Activated CD4-positive, alpha-beta memory T cell treated with anti-CD3 and anti-CD28 coated beads for 36 hours (primary cell): Measurements from ENCODE around the gene PMM2. TPM values are rescaled to one million over a fixed set of nuclear protein-coding genes. Genes with fewer than 3 reads are reported as not detected.

Experiments used
- CTCF ChIA-PET: fragments of 350-600 bp; sonication (Branson Sonifier 250); formaldehyde crosslinking; loops from one replicate; lab custom pipeline; 2021; ENCODE audit warnings: antibody characterized with exemption, inconsistent platforms; lab: Charles Lee
- POLR2A ChIA-PET: fragments of 350-600 bp; sonication (Branson Sonifier 250); formaldehyde crosslinking; loops from one replicate; lab custom pipeline; 2021; ENCODE audit warnings: antibody characterized with exemption; lab: Charles Lee
- DNase-seq: peaks from one replicate; pipeline ENCODE4 v3.0.0-alpha.2; 2020
- H3K27ac Mint-ChIP-seq: one replicate; pipeline ENCODE4 v1.8.0; 2021; ENCODE audit warnings: mixed read lengths
- H3K27me3 Mint-ChIP-seq: one replicate; pipeline ENCODE4 v1.8.0; 2021; ENCODE audit warnings: mixed read lengths
- H3K36me3 Mint-ChIP-seq: one replicate; pipeline ENCODE4 v1.8.0; 2021; ENCODE audit warnings: mixed read lengths
- H3K4me1 Mint-ChIP-seq: one replicate; pipeline ENCODE4 v1.8.0; 2021; ENCODE audit warnings: low read depth, mixed read lengths
- H3K4me3 Mint-ChIP-seq: one replicate; pipeline ENCODE4 v1.8.0; 2021; ENCODE audit warnings: mild to moderate bottlenecking, mixed read lengths
- H3K9me3 Mint-ChIP-seq: one replicate; pipeline ENCODE4 v1.8.0; 2021; ENCODE audit warnings: mixed read lengths
- intact Hi-C: fragments of 100-400 bp; cut with micrococcal nuclease; formaldehyde crosslinking; loops from one replicate; pipeline ENCODE4 v1.15.1; 2023
- total RNA-seq, 2 experiments: library from RNA; stranded (reverse); gene quantifications; one replicate each; pipeline ENCODE4 v1.2.3, GENCODE V29; 2021

Gene PMM2
- total RNA-seq, 2 experiments from 2014 or later: 34.0 to 36.0 TPM

DNA sequence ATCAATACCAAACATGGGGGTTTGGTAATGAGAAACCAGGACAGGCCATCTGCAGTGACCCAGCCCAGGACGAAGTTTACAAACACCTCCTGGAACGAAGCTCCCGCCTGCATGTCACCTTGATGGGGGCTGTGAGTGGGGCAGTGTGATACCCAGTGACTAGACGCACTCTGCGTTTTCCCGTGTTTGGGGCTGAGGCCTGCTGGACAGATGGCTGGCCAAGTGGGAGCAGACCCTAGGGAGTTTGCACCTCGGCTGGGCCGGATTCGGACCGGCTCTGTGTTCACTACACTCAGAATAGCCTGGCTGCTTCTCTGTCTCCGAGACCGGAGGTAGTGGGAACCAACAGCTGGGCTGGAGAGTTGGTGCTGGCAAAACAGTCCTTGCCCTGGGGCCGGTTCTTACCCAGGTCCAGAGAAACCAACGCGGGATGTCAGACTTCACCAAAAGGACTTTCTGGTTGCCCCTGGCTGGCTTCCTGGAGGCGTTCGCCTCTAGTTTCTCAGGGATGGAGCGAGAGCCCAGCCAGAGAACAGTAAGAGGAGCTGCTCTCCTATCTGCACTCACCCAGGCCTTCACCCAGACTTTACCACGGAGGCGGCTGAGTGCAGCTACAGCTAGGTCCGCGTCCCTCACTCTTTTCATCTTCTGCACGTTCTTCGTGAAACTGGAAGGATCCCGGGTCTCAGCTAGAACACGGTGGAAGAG, 50.7 kb downstream of the PMM2 start:
- POLR2A ChIA-PET: no interaction called here

DNA sequence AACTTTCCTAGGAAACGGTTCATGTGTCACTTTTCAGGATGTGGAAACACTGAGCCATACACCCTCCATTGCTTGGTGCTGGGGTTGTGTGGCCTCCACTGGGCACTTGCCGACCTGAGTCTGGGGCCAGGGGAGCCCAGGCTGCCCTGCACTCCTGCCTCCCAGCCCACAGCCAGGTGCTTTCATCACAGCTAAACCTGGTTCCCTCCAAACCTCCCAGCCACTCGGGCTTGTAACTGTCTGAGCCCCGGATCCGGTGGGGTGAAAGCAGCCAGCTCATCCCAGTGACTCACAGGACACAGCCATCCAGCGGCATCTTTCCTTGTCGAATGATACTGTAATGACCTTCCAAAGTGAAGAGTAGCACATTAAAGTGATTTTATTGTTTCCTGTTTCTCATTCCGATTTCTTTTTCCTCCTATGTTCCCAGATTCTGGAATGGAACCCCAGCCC, 51.3 kb downstream of the PMM2 start:
- DNase-seq: no peak
- Mint-ChIP-seq H3K4me3 (no peak overlapping the region), H3K27ac (peak overlapping the region; percentile 83), H3K27me3 (no peaks in the 10 kb centered on the region), H3K36me3 (peaks cover 33% of the 10 kb centered on the region), H3K4me1 (peaks cover 32% of the 10 kb centered on the region), H3K9me3 (no peaks in the 10 kb centered on the region)
- CTCF ChIA-PET: no interaction called here
- intact Hi-C loops: no loop called here
- POLR2A ChIA-PET: no interaction called here

More for the DNA sequence above, 50.7 kb downstream of the PMM2 start:
- DNase-seq: no peak
- peaks cover 31% of the 10 kb centered on the region for H3K36me3 Mint-ChIP-seq
- peaks cover 30% of the 10 kb centered on the region for H3K4me1 Mint-ChIP-seq
- peak overlapping the region; percentile 13 for H3K27ac Mint-ChIP-seq
- CTCF ChIA-PET: no interaction called here
- H3K9me3 Mint-ChIP-seq: no peaks in the 10 kb centered on the region
- no peaks in the 10 kb centered on the region for H3K27me3 Mint-ChIP-seq
- H3K4me3 Mint-ChIP-seq: no peak overlapping the region
- intact Hi-C loops: no loop called here

DNA sequence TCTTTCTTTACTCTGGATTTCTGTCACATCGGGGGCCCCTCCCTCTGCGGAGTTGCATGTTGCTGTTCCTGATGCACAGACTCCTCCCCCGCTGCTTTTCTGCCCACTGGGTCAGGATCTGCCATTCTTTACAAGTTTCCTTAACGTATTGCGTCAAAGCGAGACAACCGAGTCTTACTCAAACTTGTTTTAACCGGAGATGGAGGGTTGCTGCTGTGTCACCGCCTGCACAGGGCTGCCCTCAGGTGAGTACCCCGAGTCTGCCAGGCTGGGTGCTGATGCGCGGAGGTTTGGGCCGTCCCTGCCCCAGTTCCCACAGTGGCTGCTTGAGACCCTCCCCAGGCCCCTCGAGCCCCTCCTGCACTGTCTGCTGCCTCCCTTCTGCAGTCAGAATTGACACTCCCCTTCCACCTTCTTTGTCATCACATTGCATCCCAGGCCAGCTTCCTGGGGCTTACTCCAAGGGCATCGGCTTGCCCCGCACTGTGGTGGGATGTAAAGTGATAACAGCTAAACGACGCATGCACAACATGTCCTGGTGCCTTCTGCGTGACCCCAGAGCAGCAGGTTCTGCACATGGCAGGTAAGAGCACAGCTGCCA, 51.9 kb downstream of the PMM2 start:
- H3K36me3 Mint-ChIP-seq: peaks cover 33% of the 10 kb centered on the region
- intact Hi-C loops: no loop called here
- H3K27ac Mint-ChIP-seq: peak overlapping the region; percentile 83

DNA sequence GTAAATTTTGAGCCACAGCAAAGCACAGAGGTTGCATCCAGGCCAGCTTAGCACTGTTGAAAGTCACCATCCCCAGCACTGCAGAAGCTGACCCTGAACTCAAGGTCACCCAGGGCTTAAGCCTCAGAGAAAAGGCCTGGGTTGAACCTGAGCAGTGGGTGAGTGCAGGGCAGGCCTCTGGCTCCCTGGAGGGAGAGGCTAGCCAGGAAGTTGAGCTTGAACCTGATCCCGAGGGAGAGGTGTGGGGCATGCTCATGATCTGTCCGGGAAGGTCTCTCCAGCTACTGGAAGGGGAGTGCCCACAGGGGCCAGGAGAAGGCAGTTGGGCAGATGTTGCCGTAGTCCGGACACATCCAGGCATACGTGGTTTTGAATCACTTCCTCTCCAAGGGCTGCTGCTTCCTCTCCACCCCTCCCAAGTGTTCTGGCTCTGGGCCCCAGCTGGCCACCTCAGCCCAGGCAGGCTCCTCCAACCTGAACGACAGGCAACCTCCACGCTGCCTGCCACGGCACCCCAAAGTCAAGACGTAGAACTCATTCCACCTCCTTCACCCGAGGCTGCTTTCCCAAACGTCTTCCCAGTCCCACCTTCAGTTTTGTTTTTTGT, 52.7 kb downstream of the PMM2 start:
- Mint-ChIP-seq H3K9me3 (no peaks in the 10 kb centered on the region), H3K27me3 (no peaks in the 10 kb centered on the region), H3K4me1 (peaks cover 36% of the 10 kb centered on the region), H3K27ac (peak overlapping the region; percentile 83), H3K4me3 (no peak overlapping the region), H3K36me3 (peaks cover 37% of the 10 kb centered on the region)
- ChIA-PET POLR2A (interaction anchor here (0.6 kb wide), 1 partner anchor 53 kb away, joined by 3 read pairs; no protein-coding TSS in a partner anchor), CTCF (interaction anchor here (1.0 to 4.3 kb wide), 2 partner anchors 24 to 30 kb away, joined by 3 to 20 read pairs; no protein-coding TSS in a partner anchor)
- intact Hi-C loops: no loop called here
- peak; percentile 31 for DNase-seq

More for the DNA sequence above, 51.9 kb downstream of the PMM2 start:
- POLR2A ChIA-PET: no interaction called here
- Mint-ChIP-seq H3K4me3 (no peak overlapping the region), H3K4me1 (peaks cover 32% of the 10 kb centered on the region), H3K27me3 (no peaks in the 10 kb centered on the region), H3K9me3 (no peaks in the 10 kb centered on the region)
- CTCF ChIA-PET: no interaction called here
- DNase-seq: no peak

DNA sequence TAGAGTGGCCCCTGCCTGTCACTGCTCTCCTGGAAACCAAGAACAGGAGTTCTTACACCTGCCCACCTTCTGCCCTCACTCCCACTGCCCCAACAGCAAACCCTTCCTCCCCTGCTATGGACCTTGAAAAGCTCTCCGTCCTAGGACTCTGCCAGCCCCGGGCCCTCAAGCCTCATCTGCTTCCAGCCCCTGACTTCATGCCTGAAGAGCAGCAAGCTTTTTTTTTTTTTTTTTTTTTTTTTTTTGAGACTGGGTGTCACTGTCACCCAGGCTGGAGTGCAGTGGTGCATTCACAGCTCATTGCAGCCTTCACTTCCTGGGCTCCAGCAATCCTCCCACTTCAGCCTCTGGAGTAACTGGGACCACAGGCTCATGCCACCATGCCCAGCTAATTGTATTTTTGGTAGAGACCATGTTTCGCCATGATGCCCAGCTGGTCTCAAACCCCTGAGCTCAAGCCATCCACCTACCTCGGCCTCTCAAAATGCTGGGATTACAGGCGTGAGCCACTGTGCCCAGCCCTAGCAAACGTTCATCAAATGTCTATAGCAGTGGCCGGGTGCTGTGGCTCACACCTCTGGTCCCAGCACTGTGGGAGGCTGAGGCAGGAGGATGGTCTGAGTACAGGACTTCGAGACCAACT, 54.2 kb downstream of the PMM2 start:
- Mint-ChIP-seq H3K4me1 (peaks cover 45% of the 10 kb centered on the region), H3K36me3 (peaks cover 47% of the 10 kb centered on the region), H3K4me3 (no peak overlapping the region), H3K27ac (peak overlapping the region; percentile 60), H3K9me3 (no peaks in the 10 kb centered on the region), H3K27me3 (no peaks in the 10 kb centered on the region)
- ChIA-PET CTCF (interaction anchor here (0.8 to 4.3 kb wide), 2 partner anchors 29 to 157 kb away, joined by 3 to 20 read pairs; no protein-coding TSS in a partner anchor), POLR2A (interaction anchor here (2.1 kb wide), 1 partner anchor 16 kb away, joined by 11 read pairs; the partner anchor contains the start of gene CARHSP1)
- intact Hi-C loops: no loop called here
- no peak for DNase-seq

DNA sequence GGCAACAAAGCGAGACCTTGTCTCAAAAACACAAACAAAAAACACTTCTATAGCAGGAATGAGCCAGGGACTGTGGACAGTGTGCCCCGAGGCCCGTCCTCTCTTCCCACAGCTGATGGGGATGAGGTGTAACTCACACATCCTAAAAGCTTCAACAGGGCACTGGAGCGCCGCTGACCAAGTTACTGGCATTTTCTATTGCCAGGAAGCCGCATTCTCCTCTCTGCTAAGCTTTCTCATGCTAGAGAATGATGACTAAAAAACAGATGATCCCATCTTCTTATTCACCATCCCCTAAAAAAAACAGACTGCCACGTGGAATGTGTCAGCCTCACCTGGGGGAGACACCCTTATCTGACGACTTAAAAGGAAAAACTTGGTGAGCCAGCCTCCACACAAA, 54.9 kb downstream of the PMM2 start:
- ChIA-PET CTCF (interaction anchor here (4.3 kb wide), 1 partner anchor 28 kb away, joined by 20 read pairs; no protein-coding TSS in a partner anchor), POLR2A (interaction anchor here (2.1 kb wide), 1 partner anchor 16 kb away, joined by 11 read pairs; the partner anchor contains the start of gene CARHSP1)
- Mint-ChIP-seq H3K4me1 (peaks cover 47% of the 10 kb centered on the region), H3K27me3 (no peaks in the 10 kb centered on the region), H3K27ac (peak overlapping the region; percentile 51), H3K4me3 (no peak overlapping the region), H3K9me3 (no peaks in the 10 kb centered on the region), H3K36me3 (peaks cover 46% of the 10 kb centered on the region)
- intact Hi-C loops: no loop called here
- DNase-seq: no peak

DNA sequence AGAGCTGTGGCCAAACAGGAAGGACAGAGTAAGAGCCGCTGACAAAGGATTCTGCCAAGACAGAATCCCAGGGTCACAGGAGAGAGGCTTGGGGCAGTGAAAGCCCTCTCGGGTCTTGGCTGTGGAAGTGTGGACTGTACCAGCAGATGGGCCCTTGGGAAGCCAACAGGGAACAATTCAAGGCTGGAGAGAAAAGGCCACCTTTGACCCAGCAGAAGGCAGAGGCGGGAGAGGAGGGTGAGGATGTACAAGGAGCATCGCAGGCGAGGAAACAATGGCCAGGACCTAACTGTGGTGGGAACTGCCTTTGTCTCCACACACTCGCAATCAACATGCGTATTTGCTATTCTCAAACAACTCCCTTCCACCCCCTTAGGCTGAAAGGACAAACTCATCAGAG, 55.5 kb downstream of the PMM2 start:
- H3K27me3 Mint-ChIP-seq: no peaks in the 10 kb centered on the region
- POLR2A ChIA-PET: interaction anchor here (2.1 kb wide), 1 partner anchor 15 kb away, joined by 11 read pairs; the partner anchor contains the start of gene CARHSP1
- H3K4me1 Mint-ChIP-seq: peaks cover 50% of the 10 kb centered on the region
- H3K9me3 Mint-ChIP-seq: no peaks in the 10 kb centered on the region
- peak overlapping the region; percentile 56 for H3K27ac Mint-ChIP-seq
- peaks cover 50% of the 10 kb centered on the region for H3K36me3 Mint-ChIP-seq
- no peak for DNase-seq
- intact Hi-C loops: no loop called here
- CTCF ChIA-PET: interaction anchor here (0.7 to 4.3 kb wide), 2 partner anchors 10 to 27 kb away, joined by 3 to 20 read pairs; no protein-coding TSS in a partner anchor
- no peak overlapping the region for H3K4me3 Mint-ChIP-seq

DNA sequence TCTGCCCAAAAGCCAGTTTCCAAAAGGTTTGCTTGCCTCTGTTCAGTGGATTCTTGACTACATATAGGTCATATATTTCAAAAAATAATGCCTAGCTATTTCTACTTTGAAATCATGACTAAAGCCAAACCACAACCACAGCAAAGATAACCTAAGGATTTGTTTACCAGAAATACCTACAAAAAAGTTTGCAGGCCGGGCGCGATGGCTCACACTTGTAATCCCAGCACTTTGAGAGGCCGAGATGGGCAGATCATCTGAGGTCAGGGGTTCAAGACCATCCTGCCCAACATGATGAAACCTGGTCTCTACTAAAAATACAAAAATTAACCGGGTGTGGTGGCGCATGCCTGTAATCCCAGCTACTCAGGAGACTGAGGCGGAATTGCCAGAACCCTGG, 56.0 kb downstream of the PMM2 start:
- intact Hi-C loops: no loop called here
- Mint-ChIP-seq H3K27me3 (no peaks in the 10 kb centered on the region), H3K4me1 (peaks cover 50% of the 10 kb centered on the region), H3K4me3 (no peak overlapping the region), H3K27ac (peak overlapping the region; percentile 56), H3K9me3 (no peaks in the 10 kb centered on the region), H3K36me3 (peaks cover 52% of the 10 kb centered on the region)
- ChIA-PET CTCF (interaction anchor here (0.7 to 4.3 kb wide), 2 partner anchors 10 to 27 kb away, joined by 3 to 20 read pairs; no protein-coding TSS in a partner anchor), POLR2A (interaction anchor here (2.1 kb wide), 1 partner anchor 14 kb away, joined by 11 read pairs; the partner anchor contains the start of gene CARHSP1)
- no peak for DNase-seq

DNA sequence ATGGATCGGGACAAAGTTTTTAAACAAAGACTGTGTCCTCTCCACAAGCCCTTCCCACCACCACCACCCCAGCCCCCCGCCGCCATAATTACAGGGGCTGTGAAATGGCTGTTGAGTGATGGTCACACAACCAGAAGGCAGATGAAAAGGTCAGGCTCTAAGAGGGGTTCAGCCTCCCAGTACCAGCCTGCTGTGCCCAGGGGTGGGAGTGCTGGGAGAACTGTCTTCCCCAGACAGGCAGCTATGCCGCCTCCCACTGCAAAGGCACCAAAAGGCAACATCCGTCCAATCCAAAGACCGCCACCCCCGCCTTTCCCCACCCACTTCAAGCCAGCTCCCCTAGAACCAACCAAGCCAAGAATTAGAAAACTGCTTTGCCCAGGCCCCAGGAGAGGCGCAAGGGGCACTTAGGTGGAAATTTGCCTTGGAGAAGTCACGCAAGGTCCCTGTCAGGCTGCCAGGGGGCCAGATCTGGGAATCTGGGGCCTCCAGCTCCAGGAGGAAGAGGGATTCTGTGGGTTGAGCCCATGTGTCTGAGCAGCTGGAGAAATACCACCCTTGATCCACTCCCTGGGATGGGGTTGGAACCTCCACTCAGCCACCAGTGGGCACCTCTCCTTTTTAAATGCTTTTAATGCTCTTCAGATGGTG, 56.8 kb downstream of the PMM2 start:
- no peak for DNase-seq
- peaks cover 48% of the 10 kb centered on the region for H3K4me1 Mint-ChIP-seq
- POLR2A ChIA-PET: no interaction called here
- peaks cover 55% of the 10 kb centered on the region for H3K36me3 Mint-ChIP-seq
- no peaks in the 10 kb centered on the region for H3K27me3 Mint-ChIP-seq
- CTCF ChIA-PET: interaction anchor here (1.0 to 4.3 kb wide), 2 partner anchors 26 to 78 kb away, joined by 3 to 20 read pairs; no protein-coding TSS in a partner anchor
- no peak overlapping the region for H3K27ac Mint-ChIP-seq
- no peak overlapping the region for H3K4me3 Mint-ChIP-seq
- intact Hi-C loops: no loop called here
- H3K9me3 Mint-ChIP-seq: no peaks in the 10 kb centered on the region

DNA sequence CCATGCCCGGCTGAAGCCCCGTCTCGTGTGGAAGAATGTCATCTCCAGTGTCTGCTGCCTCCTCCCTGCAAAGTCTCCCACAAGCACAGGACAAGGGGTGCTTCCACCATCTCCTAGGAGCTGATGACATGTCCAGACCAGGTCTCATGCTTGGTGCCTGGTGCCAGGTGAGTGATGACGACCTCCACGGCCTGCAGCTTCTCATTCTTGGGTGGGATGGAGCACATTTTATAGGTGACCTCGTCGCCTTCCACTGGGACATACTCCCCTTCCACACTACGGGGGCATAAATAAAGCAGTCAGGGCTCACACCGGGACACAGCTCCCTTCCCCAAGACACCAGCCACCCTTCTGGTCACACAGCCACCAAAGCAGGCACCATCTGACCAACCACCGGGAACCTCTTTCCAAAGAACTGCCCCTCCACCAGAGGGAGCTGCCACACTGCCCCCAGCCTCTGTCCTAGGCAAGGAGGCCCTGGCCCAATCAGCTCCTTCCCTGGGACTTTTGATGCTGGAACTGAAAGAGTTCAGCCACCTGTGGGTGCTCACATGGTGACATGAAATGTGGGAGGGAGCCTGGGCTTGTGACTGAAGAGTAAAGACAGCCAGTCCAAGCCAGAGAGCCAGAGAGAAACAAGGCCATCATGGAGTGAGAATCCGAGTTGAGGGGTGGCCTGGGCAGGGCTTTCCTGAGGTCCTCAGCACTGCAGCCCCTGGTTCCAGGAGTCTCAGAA, 57.6 kb downstream of the PMM2 start:
- Mint-ChIP-seq H3K4me1 (peaks cover 41% of the 10 kb centered on the region), H3K36me3 (peaks cover 51% of the 10 kb centered on the region), H3K4me3 (no peak overlapping the region), H3K27ac (peak overlapping the region; percentile 6), H3K9me3 (no peaks in the 10 kb centered on the region), H3K27me3 (no peaks in the 10 kb centered on the region)
- POLR2A ChIA-PET: interaction anchor here (1.9 kb wide), 1 partner anchor 14 kb away, joined by 6 read pairs; the partner anchor contains the start of gene CARHSP1
- CTCF ChIA-PET: interaction anchor here (1.0 to 1.5 kb wide), 4 partner anchors 25 to 154 kb away, joined by 3 to 9 read pairs (median 3); no protein-coding TSS in a partner anchor
- DNase-seq: peak; percentile 34
- intact Hi-C loops: no loop called here
